SW480 (cell line): ENCODE results near the gene FKBP11.
"Not testable (repeated sequence)": the region's sequence is repeated elsewhere in the genome, so short reads cannot be mapped to it uniquely, and the experiment has no call there.

Experiments
- DNase-seq: peaks from one replicate; pipeline ENCODE4 v3.0.0-alpha.2; 2016; ENCODE audit warnings: low spot score

The FKBP11 gene

DNA sequence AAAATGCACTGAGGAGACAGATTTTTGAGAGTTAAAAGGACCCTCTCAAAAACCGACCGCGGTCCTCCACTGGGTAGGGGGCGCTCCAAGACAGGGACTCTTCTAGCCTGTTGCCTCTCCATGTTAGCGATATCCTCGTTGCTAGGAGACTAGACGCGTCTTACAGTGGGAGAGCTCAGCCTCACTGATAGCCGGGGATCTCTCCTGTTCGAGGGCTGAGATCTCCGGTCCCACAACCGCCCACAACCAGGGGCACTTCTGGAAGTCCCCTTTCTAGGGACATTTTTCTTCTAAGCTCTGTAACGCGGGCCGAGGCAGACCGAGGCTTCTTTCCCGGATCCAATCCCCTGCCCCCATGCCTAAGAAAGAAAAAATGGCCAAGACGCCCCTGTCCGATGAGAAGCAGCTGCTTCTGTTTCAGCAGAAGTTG, 21.3 kb downstream of the FKBP11 start:
- peak; percentile 83 for DNase-seq

GRCh38 chr12:48903363-48903981, 21.8 kb downstream of the FKBP11 start:
- no peak for DNase-seq

DNA sequence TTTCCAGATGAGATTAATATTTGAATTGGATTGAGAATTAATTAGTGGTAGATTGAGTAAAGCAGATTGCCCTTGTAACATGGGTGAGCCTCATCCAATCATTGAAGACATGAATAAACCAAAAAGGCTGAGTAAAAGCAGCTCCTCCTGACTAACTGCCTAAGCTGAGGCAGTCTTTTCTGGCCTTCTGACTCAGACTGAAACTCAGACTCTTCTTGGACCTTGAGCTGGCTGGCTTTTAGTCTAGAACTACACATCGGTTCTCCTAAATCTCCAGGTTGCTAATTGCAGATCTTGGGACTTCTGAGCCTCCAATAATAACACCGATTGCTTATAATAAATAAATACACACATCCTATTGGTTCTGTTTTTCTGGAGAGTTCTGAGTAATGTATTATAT, 24.0 kb downstream of the FKBP11 start:
- DNase-seq, result no peak

DNA sequence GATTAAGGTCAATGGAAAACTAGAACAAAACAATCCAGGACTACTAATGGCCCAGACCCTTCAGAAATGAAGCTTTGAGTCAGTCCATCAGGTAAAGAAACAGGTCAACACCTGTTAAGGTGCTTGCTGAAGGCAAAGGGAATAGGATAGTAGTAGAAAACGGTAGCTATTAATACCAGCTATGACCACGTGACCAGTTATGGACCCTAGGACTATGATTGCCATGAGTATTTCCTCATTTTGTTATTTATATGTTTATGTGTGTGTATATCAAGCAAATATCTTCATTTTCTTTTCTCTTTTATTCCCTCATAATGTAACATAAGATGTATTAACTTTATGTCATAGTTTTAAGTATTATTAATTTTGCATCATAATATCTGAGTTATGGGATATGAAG, 25.6 kb downstream of the FKBP11 start:
- no peak for DNase-seq

DNA sequence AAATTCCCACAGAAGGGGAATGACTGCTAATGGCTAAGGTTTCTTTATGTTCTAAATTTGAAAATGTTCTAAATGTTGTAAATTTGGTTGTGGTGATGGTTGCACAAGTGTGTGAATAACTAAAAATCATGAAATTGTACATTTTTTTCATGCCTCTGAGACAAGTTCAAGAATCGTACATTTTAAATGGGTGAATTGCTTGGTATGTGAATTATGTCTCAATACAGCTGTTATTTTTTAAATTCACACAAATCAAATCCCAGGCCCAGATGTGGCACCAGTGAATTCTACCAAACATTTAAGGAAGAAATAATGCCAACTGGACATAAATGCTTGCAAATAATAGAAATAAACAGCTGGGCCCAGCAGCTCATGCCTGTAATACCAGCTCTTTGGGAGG, 31.0 kb downstream of the FKBP11 start:
- no peak for DNase-seq

DNA sequence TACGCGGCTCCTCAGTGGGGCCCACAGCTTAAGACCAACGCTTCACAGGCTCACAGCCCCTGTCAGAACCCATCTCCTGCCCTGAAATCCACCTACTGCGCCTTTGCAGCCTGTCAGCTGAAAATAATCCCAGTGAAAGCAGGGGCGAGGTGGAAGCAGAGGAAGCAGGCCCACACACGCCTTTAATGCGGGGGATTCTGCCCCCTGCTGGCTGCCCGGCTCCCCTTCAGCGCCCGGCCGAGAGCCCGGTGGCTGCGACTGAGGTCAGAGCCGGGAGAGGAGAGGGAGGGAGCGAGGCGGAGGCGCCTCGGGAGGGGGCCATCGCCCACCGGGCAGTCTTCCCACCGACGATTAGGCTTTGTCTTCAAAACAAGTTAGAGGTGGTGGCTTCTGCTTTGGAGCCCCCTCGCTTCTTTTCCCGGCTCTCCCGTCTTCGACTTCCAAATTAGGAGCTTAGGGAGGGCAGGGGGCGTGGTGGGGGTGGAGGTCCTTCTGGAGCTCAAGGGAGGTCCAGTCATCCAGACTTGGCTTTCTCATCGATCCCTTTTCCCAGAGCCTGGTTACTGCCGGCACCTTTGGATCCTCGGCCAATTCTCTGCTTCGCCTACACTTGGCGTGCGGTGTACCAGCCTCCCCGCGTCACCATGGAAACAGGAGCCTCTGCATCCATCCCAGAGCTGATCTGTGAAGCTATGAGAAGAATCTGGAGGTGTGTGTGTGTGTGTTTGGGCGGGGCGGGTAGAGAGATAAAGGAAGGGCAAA, 34.5 kb downstream of the FKBP11 start:
- DNase-seq, result peak; percentile 57

DNA sequence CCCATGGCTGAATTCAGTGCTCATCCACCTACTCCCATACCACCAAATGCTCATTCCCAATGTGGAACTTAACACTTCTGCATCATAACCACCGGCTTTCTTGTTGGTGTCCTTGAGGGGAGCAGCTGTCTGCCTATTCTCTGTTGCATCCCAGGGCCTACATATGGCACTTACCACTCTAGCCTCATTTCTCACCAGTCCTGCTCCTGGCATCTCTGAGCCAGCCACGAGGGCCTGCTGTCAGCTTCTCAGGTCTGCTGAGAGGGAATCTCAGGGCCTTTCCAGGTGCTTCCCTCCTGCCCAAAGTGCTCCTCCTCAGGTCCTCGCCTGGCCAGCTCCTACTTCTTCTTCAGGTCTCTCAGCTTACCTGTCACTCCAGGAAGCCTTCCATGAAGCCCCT, 35.6 kb downstream of the FKBP11 start:
- DNase-seq, result no peak

DNA sequence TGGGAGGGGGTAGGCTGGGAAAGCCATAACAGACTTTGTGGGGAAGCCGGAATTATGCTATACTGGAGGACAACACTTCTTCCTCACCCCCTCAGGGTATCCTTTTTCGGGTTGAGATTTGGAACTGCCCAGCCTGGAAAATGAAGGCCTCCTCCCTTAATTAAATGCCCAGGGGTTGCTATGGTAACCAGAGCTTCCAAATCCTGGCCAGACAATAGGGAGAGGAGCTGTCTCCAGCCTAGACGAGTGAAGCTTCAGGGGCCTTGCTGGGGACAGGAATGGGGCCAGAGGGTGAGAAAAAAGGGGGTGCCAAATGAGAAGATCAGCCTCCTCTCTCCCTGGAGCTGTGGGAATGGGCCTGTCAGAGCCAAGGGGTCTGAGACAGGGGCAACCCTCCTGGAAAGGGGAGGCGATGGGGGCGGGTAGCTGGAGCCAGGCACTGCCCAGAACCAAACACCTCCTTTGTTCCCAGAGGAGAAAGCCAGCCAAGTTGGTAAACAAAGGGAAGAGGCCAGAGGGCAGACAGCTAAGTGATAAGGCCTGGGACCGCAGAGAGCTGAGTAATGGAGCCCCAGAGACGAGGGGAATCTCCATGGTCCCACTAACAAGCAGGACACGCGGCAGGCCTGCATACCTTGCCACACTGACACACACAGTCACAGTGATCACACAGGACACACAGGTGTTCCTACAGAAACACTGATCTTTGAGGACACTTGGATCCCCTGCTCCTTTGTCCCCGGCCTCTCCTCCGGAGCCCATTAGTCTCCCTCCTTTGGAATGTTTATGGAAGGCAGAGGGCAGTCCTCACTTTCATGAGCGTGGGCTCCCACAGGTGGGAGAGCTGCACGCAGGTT, 41.8 kb downstream of the FKBP11 start:
- no peak for DNase-seq

DNA sequence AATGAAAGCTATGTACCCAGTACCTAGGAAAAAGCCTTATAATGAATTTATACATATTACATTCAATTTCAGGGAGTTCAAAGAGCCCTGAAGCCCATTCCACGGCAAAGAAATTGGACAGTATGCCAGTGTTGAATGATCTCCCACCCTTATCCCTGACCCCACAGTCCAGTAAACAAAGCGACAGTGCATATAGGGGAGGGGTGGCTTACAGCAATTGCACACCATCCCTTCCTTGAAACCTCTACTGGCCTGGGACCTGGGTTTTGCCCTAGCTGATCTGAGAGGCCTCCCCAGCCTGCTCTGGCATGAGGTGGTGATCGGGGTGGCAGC, 42.4 kb downstream of the FKBP11 start:
- DNase-seq, result no peak

- DNase-seq, result no peak
These were observed 43.0 kb downstream of the FKBP11 start for GRCh38 chr12:48882315-48882687.

GRCh38 chr12:48881686-48882314, 43.5 kb downstream of the FKBP11 start:
- no peak for DNase-seq

DNA sequence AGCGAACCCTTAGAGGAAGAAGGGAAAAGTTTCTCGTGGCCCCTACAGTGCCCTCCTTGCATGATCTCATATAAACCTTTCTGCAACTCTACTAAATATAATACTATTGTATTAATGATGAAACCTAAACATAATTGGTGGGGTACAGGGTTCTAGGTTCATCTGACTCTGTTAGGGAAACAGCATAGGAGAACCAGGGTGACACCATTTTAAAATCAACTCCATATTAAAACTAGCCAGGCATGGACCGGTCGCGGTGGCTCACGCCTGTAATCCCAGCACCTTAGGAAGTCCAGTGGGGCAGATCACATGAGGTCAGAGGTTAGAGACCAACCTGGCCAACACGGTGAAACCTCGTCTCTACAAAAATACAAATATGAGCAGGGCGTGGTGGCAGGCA, 44.6 kb downstream of the FKBP11 start:
- DNase-seq, result no peak

DNA sequence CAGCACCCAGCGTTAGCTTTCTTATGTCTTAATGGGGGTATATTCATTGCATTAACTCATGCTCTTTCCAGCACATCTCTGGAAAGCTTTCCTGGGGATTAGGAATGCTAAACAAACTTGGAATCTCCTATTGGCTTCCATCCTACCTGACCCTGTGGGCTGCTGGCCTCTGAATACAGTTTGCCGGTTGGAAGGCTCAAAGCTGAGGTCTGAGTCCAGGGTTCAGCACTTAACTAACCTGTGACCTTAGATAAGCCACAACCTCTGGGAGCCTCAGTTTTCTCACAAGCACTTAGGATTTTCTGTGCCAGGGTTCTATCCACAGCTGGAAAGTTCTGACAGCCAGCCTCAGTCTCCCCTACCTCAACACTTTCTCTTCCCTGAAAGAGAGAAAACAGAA, 46.7 kb downstream of the FKBP11 start:
- no peak for DNase-seq

GRCh38 chr12:48875944-48876515, 49.3 kb downstream of the FKBP11 start:
- DNase-seq, result no peak

DNA sequence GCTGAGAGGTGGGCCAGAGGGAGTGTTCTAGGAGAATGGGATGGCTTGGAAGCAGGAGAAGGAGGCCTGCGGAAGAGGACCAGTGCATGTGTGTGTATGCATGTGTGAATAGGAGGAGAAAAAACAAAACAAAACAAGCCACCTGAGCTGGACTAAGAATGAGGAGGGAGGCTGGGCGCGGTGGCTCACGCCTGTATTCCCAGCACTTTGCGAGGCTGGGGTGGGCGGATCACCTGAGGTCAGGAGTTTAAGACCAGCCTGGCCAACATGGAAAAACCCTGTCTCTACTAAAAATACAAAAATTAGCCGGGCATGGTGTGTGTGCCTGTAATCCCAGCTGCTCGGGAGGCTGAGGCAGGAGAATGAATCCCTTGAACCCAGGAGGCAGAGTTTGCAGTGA, 51.8 kb downstream of the FKBP11 start:
- not testable (repeated sequence) for DNase-seq

DNA sequence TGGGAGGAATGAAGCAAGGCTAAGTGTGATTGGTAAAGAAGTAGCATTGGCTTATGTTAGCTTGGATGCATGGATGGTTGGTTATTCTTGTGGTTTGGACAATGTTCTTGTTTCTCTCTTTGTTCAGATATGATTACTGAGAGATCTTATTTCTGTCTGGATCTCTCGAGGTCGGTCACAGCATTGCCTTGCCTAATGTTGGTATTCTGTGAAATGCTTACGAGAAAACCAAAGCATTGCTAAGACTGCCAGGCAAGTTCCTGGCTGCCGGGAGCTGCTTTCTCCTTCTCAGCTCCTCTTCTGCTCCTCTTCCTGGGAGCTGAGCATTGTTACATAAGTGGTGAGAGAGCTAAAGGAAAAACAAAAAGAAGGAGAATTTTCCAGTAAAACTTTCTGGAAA, 52.2 kb downstream of the FKBP11 start:
- DNase-seq, result no peak
